Suprapubic skin (tissue), 4 donors: ENCODE data around the gene NFATC3.

Source experiments
- POLR2A ChIP-seq, 2 donors: fragments of 450-650 bp; IDR thresholded peaks; one replicate each; pipeline ENCODE4 v1.6.1; 2017; ENCODE audit warnings: antibody characterized with exemption in 2 of 2, mild to moderate bottlenecking in 2 of 2, moderate library complexity in 2 of 2
- POLR2AphosphoS5 ChIP-seq, 3 donors: sonication (generic); formaldehyde crosslinking; IDR thresholded peaks; one replicate each; pipeline ENCODE4 v1.6.1; 2017; ENCODE audit warnings: antibody characterized with exemption in 3 of 3

GRCh38 chr16:68047987-68048386 is 37.2 kb upstream of the NFATC3 start:
- no peak for TF ChIP-seq POLR2A (IDR thresholded peaks at IDR 0.05)
- TF ChIP-seq POLR2AphosphoS5 (IDR thresholded peaks at IDR 0.05): no peak
